Liver (tissue), 3 donors: ENCODE data around the gene PLA2G4D.

Source experiments
- ATF3 ChIP-seq: IDR thresholded peaks from 2 replicates; pipeline ENCODE4 v1.6.1; 2016; ENCODE audit warnings: antibody characterized with exemption
- EGR1 ChIP-seq, 2 donors: IDR thresholded peaks; 2 replicates each; pipeline ENCODE4 v1.6.1; 2016 to 2018; ENCODE audit warnings: antibody characterized with exemption in 2 of 2, low read depth in 2 of 2
- FOXA1 ChIP-seq: IDR thresholded peaks from 2 replicates; pipeline ENCODE4 v1.6.1; 2016; ENCODE audit warnings: antibody characterized with exemption
- HNF4G ChIP-seq: IDR thresholded peaks from 2 replicates; pipeline ENCODE4 v1.6.1; 2016; ENCODE audit warnings: antibody characterized with exemption
- JUND ChIP-seq, 2 donors: IDR thresholded peaks; 2 replicates each; pipeline ENCODE4 v1.6.1; 2016; ENCODE audit warnings: antibody characterized with exemption in 2 of 2
- MAX ChIP-seq: IDR thresholded peaks from 2 replicates; pipeline ENCODE4 v1.6.1; 2016; ENCODE audit warnings: antibody characterized with exemption
- RAD21 ChIP-seq, 2 donors: IDR thresholded peaks; 2 replicates each; pipeline ENCODE4 v1.6.1; 2016; ENCODE audit warnings: antibody characterized with exemption in 2 of 2, mild to moderate bottlenecking in 2 of 2
- SP1 ChIP-seq: IDR thresholded peaks from 2 replicates; pipeline ENCODE4 v1.6.1; 2018; ENCODE audit warnings: antibody characterized with exemption, mild to moderate bottlenecking
- TAF1 ChIP-seq: conservative IDR thresholded peaks from 2 replicates; pipeline ENCODE4 v1.6.1; 2016; ENCODE audit warnings: antibody characterized with exemption, mild to moderate bottlenecking
- YY1 ChIP-seq: IDR thresholded peaks from 2 replicates; pipeline ENCODE4 v1.6.1; 2016; ENCODE audit warnings: antibody characterized with exemption, mild to moderate bottlenecking
- TF ChIP-seq, protein P1 (sequence below): fragments of 150-350 bp; IDR thresholded peaks from 2 replicates; pipeline ENCODE4 v1.5.1; 2017; ENCODE audit warnings: improper control_type of control experiment, low read depth, low read length; ENCODE audit not compliant: missing input control
- TF ChIP-seq, protein P2 (sequence below): IDR thresholded peaks from 2 replicates; pipeline ENCODE4 v1.6.1; 2016; ENCODE audit warnings: antibody characterized with exemption, mild to moderate bottlenecking
- donor health status: healthy.
- donor health status: healthy.

- TF ChIP-seq HNF4G (no peak), YY1 (no peak), ATF3 (no peak), SP1 (no peak), JUND (IDR thresholded peaks at IDR 0.05) (no peak), RAD21 (IDR thresholded peaks at IDR 0.05) (no peak), FOXA1 (no peak), EGR1 (IDR thresholded peaks at IDR 0.05; ENCODE audit: low read depth in 2 of 2) (no peak), TAF1 (no peak), MAX (no peak)
- TF ChIP-seq, protein P1, sequence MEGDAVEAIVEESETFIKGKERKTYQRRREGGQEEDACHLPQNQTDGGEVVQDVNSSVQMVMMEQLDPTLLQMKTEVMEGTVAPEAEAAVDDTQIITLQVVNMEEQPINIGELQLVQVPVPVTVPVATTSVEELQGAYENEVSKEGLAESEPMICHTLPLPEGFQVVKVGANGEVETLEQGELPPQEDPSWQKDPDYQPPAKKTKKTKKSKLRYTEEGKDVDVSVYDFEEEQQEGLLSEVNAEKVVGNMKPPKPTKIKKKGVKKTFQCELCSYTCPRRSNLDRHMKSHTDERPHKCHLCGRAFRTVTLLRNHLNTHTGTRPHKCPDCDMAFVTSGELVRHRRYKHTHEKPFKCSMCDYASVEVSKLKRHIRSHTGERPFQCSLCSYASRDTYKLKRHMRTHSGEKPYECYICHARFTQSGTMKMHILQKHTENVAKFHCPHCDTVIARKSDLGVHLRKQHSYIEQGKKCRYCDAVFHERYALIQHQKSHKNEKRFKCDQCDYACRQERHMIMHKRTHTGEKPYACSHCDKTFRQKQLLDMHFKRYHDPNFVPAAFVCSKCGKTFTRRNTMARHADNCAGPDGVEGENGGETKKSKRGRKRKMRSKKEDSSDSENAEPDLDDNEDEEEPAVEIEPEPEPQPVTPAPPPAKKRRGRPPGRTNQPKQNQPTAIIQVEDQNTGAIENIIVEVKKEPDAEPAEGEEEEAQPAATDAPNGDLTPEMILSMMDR = no peak
- TF ChIP-seq, protein P2, sequence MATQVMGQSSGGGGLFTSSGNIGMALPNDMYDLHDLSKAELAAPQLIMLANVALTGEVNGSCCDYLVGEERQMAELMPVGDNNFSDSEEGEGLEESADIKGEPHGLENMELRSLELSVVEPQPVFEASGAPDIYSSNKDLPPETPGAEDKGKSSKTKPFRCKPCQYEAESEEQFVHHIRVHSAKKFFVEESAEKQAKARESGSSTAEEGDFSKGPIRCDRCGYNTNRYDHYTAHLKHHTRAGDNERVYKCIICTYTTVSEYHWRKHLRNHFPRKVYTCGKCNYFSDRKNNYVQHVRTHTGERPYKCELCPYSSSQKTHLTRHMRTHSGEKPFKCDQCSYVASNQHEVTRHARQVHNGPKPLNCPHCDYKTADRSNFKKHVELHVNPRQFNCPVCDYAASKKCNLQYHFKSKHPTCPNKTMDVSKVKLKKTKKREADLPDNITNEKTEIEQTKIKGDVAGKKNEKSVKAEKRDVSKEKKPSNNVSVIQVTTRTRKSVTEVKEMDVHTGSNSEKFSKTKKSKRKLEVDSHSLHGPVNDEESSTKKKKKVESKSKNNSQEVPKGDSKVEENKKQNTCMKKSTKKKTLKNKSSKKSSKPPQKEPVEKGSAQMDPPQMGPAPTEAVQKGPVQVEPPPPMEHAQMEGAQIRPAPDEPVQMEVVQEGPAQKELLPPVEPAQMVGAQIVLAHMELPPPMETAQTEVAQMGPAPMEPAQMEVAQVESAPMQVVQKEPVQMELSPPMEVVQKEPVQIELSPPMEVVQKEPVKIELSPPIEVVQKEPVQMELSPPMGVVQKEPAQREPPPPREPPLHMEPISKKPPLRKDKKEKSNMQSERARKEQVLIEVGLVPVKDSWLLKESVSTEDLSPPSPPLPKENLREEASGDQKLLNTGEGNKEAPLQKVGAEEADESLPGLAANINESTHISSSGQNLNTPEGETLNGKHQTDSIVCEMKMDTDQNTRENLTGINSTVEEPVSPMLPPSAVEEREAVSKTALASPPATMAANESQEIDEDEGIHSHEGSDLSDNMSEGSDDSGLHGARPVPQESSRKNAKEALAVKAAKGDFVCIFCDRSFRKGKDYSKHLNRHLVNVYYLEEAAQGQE = no peak
These were observed 13.8 kb upstream of the PLA2G4D start for GRCh38 chr15:42108189-42108588.
